GM18517 (cell line): ENCODE data around the gene THSD4.
"Not testable (repeated sequence)": the region's sequence is repeated elsewhere in the genome, so short reads cannot be mapped to it uniquely, and the experiment has no call there.

Experiments used
- ATAC-seq: cut with Tn5 transposase; IDR thresholded peaks from one replicate; pipeline ENCODE4 v1.9.1; 2021; ENCODE audit warnings: mild to moderate bottlenecking, moderate library complexity; ENCODE audit not compliant: unreplicated experiment

The THSD4 gene

GRCh38 chr15:71718116-71718910 lies 603.0 kb downstream of the THSD4 start:
- ATAC-seq: no peak

GRCh38 chr15:71723344-71723743 lies 608.1 kb downstream of the THSD4 start:
- ATAC-seq: no peak

- ATAC-seq: not testable (repeated sequence)
These were observed 610.1 kb downstream of the THSD4 start for GRCh38 chr15:71725207-71725955.

GRCh38 chr15:71728881-71729280 lies 613.6 kb downstream of the THSD4 start:
- ATAC-seq: no peak

- ATAC-seq: no peak
These were observed 614.0 kb downstream of the THSD4 start for GRCh38 chr15:71729319-71729718.

GRCh38 chr15:71730277-71731144 lies 615.2 kb downstream of the THSD4 start:
- ATAC-seq: no peak

GRCh38 chr15:71732636-71733035 lies 617.4 kb downstream of the THSD4 start:
- no peak for ATAC-seq

- ATAC-seq: no peak
These were observed 617.9 kb downstream of the THSD4 start for GRCh38 chr15:71733122-71733521.

GRCh38 chr15:71734709-71735384 lies 619.6 kb downstream of the THSD4 start:
- no peak for ATAC-seq

GRCh38 chr15:71735385-71735757 lies 620.1 kb downstream of the THSD4 start:
- ATAC-seq: no peak

- ATAC-seq: no peak
These were observed 621.1 kb downstream of the THSD4 start for GRCh38 chr15:71736286-71736947.

- ATAC-seq: no peak
These were observed 622.5 kb downstream of the THSD4 start for GRCh38 chr15:71737761-71738160.

- no peak for ATAC-seq
These were observed 624.1 kb downstream of the THSD4 start for GRCh38 chr15:71739355-71739754.

- no peak for ATAC-seq
These were observed 627.7 kb downstream of the THSD4 start for GRCh38 chr15:71742964-71743363.

- no peak for ATAC-seq
These were observed 628.7 kb downstream of the THSD4 start for GRCh38 chr15:71743861-71744382.

- ATAC-seq: no peak
These were observed 631.4 kb downstream of the THSD4 start for GRCh38 chr15:71746719-71747118.

- no peak for ATAC-seq
These were observed 632.1 kb downstream of the THSD4 start for GRCh38 chr15:71747128-71748083.

- ATAC-seq: no peak
These were observed 633.0 kb downstream of the THSD4 start for GRCh38 chr15:71748293-71748718.

- no peak for ATAC-seq
These were observed 634.2 kb downstream of the THSD4 start for GRCh38 chr15:71749500-71749899.
